NCI-H128 (cell line): ENCODE data around the gene NHSL1.

ENCODE experiments used
- DNase-seq: peaks from one replicate; lab custom pipeline; 2025; ENCODE audit not compliant: unreplicated experiment; lab: John Stamatoyannopoulos, UW

NHSL1 gene

DNA sequence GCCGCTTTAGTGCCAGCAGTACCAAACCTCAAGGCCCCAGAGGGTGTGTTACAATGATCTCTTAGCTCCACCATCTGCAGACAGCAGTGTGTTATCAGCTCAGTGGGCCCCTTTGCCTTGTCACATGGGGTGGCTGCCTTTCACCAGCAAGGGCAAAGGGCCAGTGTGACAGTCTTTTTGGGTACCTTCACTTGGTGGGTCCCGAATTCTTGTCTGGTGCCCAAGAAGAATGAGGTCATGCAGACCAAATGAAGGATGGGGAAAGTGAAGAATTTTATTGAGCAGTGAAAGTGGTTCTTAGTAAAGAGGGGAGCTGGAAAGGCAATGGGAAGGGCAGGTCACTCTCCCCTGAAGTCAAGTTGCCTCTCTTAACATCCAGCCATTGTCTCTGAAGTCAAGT, 124.5 kb downstream of the NHSL1 start:
- DNase-seq, result no peak

DNA sequence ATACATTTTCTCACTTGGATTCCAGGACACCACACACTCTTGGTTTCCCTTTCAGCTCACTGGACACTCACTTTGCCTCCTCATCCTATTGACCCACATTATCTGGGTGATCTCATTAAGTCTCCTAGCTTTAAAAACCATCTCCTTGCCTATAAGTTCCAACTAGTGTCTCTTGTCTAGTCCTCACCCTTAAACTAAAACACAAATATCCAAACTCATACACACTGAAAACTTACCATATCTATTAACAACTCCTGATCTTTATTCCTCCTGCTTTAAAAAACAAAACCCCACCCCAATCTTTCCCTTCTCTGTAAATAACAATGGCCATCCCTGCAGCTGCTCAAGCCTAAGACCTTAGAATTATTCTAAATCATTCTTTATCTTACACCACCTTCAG, 125.1 kb downstream of the NHSL1 start:
- no peak for DNase-seq

DNA sequence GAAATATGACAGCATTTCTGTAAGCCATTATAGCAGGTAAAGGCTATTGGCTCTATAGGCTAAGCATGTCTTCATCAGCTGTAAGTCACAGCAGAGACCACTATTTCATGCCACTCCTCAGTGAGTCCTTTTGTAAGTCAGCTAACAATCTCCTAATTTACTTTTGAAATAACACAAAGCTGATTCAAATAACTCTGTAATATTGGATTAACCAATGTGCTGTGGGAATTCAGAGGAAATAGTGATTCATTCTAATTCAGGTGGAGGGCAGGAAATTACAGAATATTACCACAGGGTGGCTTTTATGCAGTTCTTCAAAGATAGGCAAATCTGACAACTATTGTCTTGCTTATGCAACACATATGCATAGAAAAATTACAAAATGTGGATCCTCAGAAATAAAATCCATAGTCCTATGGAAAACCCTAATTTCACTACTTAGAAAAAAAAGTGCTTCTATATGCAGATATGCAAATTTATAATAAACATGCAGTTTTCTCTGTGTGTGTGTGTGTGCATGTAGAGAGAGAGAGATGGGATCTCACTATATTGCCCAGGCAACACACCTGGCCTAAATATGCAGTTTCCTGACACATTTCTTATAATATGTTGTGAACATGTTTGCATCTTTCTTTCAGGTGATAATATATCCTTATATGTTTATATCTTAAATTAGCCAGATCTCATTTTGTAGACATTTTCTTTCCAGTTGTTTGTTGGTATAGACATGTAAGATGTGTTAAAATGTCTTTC, 126.4 kb downstream of the NHSL1 start:
- no peak for DNase-seq
